ENCODE data around the gene RPRD1B. TPM values are rescaled to one million over a fixed set of nuclear protein-coding genes. Genes with fewer than 3 reads are reported as not detected.

The RPRD1B gene
- total and polyA plus RNA-seq, 4 donors, result 5.8 to 34.3 (median 29.4) TPM

GRCh38 chr20:38044685-38045084 is 11.1 kb downstream of the RPRD1B start:
- H3K36me3 ChIP-seq (ENCODE audit: control insufficient read depth in 4 of 4, insufficient read depth in 3 of 4, low read depth in 1 of 4, low read length in 3 of 4), result peaks cover 7 to 47% (median 20%) of the 10 kb centered on the region in 4 donors
- WGBS, result 96% methylated on average over 3 of the region's 3 CpGs
- no peaks in the 10 kb centered on the region for H3K27me3 ChIP-seq (ENCODE audit: control insufficient read depth in 4 of 4, insufficient read depth in 4 of 4, low read length in 3 of 4)
- H3K27ac ChIP-seq (ENCODE audit: low read depth in 1 of 2, low read length in 2 of 2), result no peak overlapping the region
- H3K9ac ChIP-seq (ENCODE audit: low read depth in 1 of 2, low read length in 2 of 2), result no peak overlapping the region
- no peak overlapping the region for H3K4me3 ChIP-seq (ENCODE audit: low read depth in 1 of 3, low read length in 3 of 3)
- peaks cover 0 to 21% (median 4%) of the 10 kb centered on the region in 4 donors for H3K4me1 ChIP-seq (ENCODE audit: control insufficient read depth in 4 of 4, insufficient read depth in 4 of 4, low read length in 3 of 4)
- TF ChIP-seq TAF1 (conservative IDR thresholded peaks at IDR 0.05) (no peak), JUND (IDR thresholded peaks at IDR 0.05) (no peak), YY1 (IDR thresholded peaks at IDR 0.05) (no peak), MAX (IDR thresholded peaks at IDR 0.05) (no peak)
- no peaks in the 10 kb centered on the region for H3K9me3 ChIP-seq (ENCODE audit: control insufficient read depth in 4 of 4, low read length in 3 of 4)
- DNase-seq (ENCODE audit: low spot score), result no peak

- no peaks in the 10 kb centered on the region for H3K27me3 ChIP-seq (ENCODE audit: control insufficient read depth in 4 of 4, insufficient read depth in 4 of 4, low read length in 3 of 4)
- no peak overlapping the region for H3K4me3 ChIP-seq (ENCODE audit: low read depth in 1 of 3, low read length in 3 of 3)
- TF ChIP-seq FOXA2 (IDR thresholded peaks at IDR 0.05), result no peak
- TF ChIP-seq HNF4A (conservative IDR thresholded peaks at IDR 0.05), result no peak
- no peak for TF ChIP-seq TAF1 (conservative IDR thresholded peaks at IDR 0.05)
- TF ChIP-seq RXRA (IDR thresholded peaks at IDR 0.05), result no peak
- TF ChIP-seq CTCF (IDR thresholded peaks at IDR 0.05; ENCODE audit: low read depth, low read length, missing input control), result no peak
- TF ChIP-seq ZBTB33 (IDR thresholded peaks at IDR 0.05), result no peak
- no peak for TF ChIP-seq GABPA (IDR thresholded peaks at IDR 0.05 in 1 of 2, conservative IDR thresholded peaks at IDR 0.05 in 1 of 2)
- no peak for TF ChIP-seq JUND (IDR thresholded peaks at IDR 0.05)
- TF ChIP-seq EGR1 (IDR thresholded peaks at IDR 0.05; ENCODE audit: low read depth in 2 of 2), result no peak
- TF ChIP-seq ATF3 (IDR thresholded peaks at IDR 0.05), result no peak
- TF ChIP-seq HNF4G (IDR thresholded peaks at IDR 0.05), result no peak
- peaks cover 2 to 25% (median 7%) of the 10 kb centered on the region in 4 donors for H3K4me1 ChIP-seq (ENCODE audit: control insufficient read depth in 4 of 4, insufficient read depth in 4 of 4, low read length in 3 of 4)
- 84% methylated on average over 4 of the region's 4 CpGs for whole genome bisulfite sequencing
- H3K9me3 ChIP-seq (ENCODE audit: control insufficient read depth in 4 of 4, low read length in 3 of 4), result no peaks in the 10 kb centered on the region
- peaks cover 5 to 50% (median 25%) of the 10 kb centered on the region in 4 donors for H3K36me3 ChIP-seq (ENCODE audit: control insufficient read depth in 4 of 4, insufficient read depth in 3 of 4, low read depth in 1 of 4, low read length in 3 of 4)
- DNase-seq (ENCODE audit: low spot score), result no peak
- no peak overlapping the region for H3K27ac ChIP-seq (ENCODE audit: low read depth in 1 of 2, low read length in 2 of 2)
- H3K9ac ChIP-seq (ENCODE audit: low read depth in 1 of 2, low read length in 2 of 2), result no peak overlapping the region
Observed at GRCh38 chr20:38046572-38046971, 13.0 kb downstream of the RPRD1B start.

GRCh38 chr20:38049800-38050199 is 16.3 kb downstream of the RPRD1B start:
- Histone ChIP-seq H3K9me3 (ENCODE audit: control insufficient read depth in 4 of 4, low read length in 3 of 4) (no peaks in the 10 kb centered on the region), H3K4me1 (ENCODE audit: control insufficient read depth in 4 of 4, insufficient read depth in 4 of 4, low read length in 3 of 4) (peaks cover 8 to 34% (median 16%) of the 10 kb centered on the region in 4 donors), H3K9ac (ENCODE audit: low read depth in 1 of 2, low read length in 2 of 2) (no peak overlapping the region), H3K27me3 (ENCODE audit: control insufficient read depth in 4 of 4, insufficient read depth in 4 of 4, low read length in 3 of 4) (no peaks in the 10 kb centered on the region), H3K27ac (ENCODE audit: low read depth in 1 of 2, low read length in 2 of 2) (no peak overlapping the region), H3K4me3 (ENCODE audit: low read depth in 1 of 3, low read length in 3 of 3) (no peak overlapping the region), H3K36me3 (ENCODE audit: control insufficient read depth in 4 of 4, insufficient read depth in 3 of 4, low read depth in 1 of 4, low read length in 3 of 4) (peaks cover 0 to 29% (median 11%) of the 10 kb centered on the region in 4 donors)
- TF ChIP-seq HNF4G (IDR thresholded peaks at IDR 0.05), result no peak
- no peak for TF ChIP-seq HNF4A (conservative IDR thresholded peaks at IDR 0.05)
- DNase-seq (ENCODE audit: low spot score), result no peak
- WGBS, result 81% methylated on average over 3 of the region's 3 CpGs
